Activated CD8-positive, alpha-beta T cell treated with anti-CD3 and anti-CD28 coated beads for 36 hours (primary cell): ENCODE measurements around the gene MAP4K4. TPM values are rescaled to one million over a fixed set of nuclear protein-coding genes. Genes with fewer than 3 reads are reported as not detected.

Experiments used
- ATAC-seq: fragments of 200-7000 bp; cut with Tn5 transposase; one replicate; pipeline ENCODE4 v1.10.0; 2021; ENCODE audit warnings: mild to moderate bottlenecking, moderate library complexity
- CTCF ChIA-PET: fragments of 350-600 bp; sonication (Branson Sonifier 250); formaldehyde crosslinking; loops from one replicate; lab custom pipeline; 2021; ENCODE audit warnings: antibody characterized with exemption; lab: Charles Lee
- POLR2A ChIA-PET: fragments of 350-600 bp; sonication (Branson Sonifier 250); formaldehyde crosslinking; loops from one replicate; lab custom pipeline; 2021; ENCODE audit warnings: antibody characterized with exemption; lab: Charles Lee
- DNase-seq: peaks from one replicate; pipeline ENCODE4 v3.0.0-alpha.2; 2020
- H3K27ac Mint-ChIP-seq: one replicate; pipeline ENCODE4 v1.8.0; 2021; ENCODE audit warnings: mild to moderate bottlenecking, mixed read lengths
- H3K27me3 Mint-ChIP-seq: one replicate; pipeline ENCODE4 v1.8.0; 2021; ENCODE audit warnings: mixed read lengths
- H3K36me3 Mint-ChIP-seq: one replicate; pipeline ENCODE4 v1.8.0; 2021; ENCODE audit warnings: low read depth, mixed read lengths
- H3K4me1 Mint-ChIP-seq: one replicate; pipeline ENCODE4 v1.8.0; 2021; ENCODE audit warnings: low read depth, mixed read lengths
- H3K4me3 Mint-ChIP-seq: one replicate; pipeline ENCODE4 v1.8.0; 2021; ENCODE audit warnings: mild to moderate bottlenecking, moderate library complexity, mixed read lengths
- H3K9me3 Mint-ChIP-seq: one replicate; pipeline ENCODE4 v1.8.0; 2021; ENCODE audit warnings: mixed read lengths
- intact Hi-C: fragments of 100-400 bp; cut with micrococcal nuclease; formaldehyde crosslinking; loops from one replicate; pipeline ENCODE4 v1.10.0; 2022
- total RNA-seq, 2 experiments: library from RNA; stranded (reverse); gene quantifications; one replicate each; pipeline ENCODE4 v1.2.3, GENCODE V29; 2021
- TF ChIP-seq, protein P1 (sequence below): fragments of 200-600 bp; IDR thresholded peaks from one replicate; pipeline ENCODE4 v1.8.0; 2022; ENCODE audit warnings: antibody characterized with exemption, mild to moderate bottlenecking

MAP4K4 gene
- total RNA-seq, 2 experiments from 2014 or later = 26.3 to 27.3 TPM

GRCh38 chr2:101706819-101707177, 9.3 kb downstream of the MAP4K4 start:
- CTCF ChIA-PET = interaction anchor here (1.1 to 1.2 kb wide), 2 partner anchors 52 to 64 kb away, joined by 3 to 4 read pairs; no protein-coding TSS in a partner anchor
- Mint-ChIP-seq H3K27ac (peak overlapping the region; percentile 40), H3K9me3 (no peaks in the 10 kb centered on the region), H3K27me3 (no peaks in the 10 kb centered on the region), H3K4me3 (peak overlapping the region; percentile 49), H3K4me1 (peaks cover 76% of the 10 kb centered on the region), H3K36me3 (peaks cover 17% of the 10 kb centered on the region)
- POLR2A ChIA-PET = interaction anchor here (2.6 kb wide), 1 partner anchor 10 kb away, joined by 17 read pairs; no protein-coding TSS in a partner anchor
- DNase-seq (peak; percentile 36), ATAC-seq (peak; percentile 37)
- intact Hi-C loops = loop anchor here (5.0 kb wide), 1 partner anchor 36 kb away; no protein-coding TSS in a partner anchor
- TF ChIP-seq, protein P1, sequence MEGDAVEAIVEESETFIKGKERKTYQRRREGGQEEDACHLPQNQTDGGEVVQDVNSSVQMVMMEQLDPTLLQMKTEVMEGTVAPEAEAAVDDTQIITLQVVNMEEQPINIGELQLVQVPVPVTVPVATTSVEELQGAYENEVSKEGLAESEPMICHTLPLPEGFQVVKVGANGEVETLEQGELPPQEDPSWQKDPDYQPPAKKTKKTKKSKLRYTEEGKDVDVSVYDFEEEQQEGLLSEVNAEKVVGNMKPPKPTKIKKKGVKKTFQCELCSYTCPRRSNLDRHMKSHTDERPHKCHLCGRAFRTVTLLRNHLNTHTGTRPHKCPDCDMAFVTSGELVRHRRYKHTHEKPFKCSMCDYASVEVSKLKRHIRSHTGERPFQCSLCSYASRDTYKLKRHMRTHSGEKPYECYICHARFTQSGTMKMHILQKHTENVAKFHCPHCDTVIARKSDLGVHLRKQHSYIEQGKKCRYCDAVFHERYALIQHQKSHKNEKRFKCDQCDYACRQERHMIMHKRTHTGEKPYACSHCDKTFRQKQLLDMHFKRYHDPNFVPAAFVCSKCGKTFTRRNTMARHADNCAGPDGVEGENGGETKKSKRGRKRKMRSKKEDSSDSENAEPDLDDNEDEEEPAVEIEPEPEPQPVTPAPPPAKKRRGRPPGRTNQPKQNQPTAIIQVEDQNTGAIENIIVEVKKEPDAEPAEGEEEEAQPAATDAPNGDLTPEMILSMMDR = no peak

DNA sequence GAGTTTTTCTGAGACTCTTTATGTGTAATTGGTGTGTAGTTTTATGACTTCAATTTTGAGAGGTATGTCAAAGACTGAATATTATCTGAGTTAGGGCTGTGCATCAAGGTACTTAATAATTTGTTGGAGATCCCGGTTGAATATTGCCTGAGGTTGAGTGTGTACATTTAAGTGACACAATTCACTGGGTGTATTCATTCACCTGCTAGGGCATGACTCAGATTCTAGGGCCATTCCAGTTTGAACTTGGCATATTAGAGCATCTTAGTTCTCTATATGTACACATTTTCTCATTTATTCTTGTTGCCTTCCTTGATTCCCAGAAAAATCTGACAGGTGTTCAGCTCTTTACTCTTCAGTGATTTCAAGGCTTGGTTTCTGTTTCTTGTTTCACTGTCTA, 12.5 kb downstream of the MAP4K4 start:
- no peak overlapping the region for H3K4me3 Mint-ChIP-seq
- POLR2A ChIA-PET = interaction anchor here (0.7 to 2.4 kb wide), 3 partner anchors 9 to 119 kb away, joined by 3 to 10 read pairs (median 3); no protein-coding TSS in a partner anchor
- DNase-seq (no peak), ATAC-seq (no peak)
- TF ChIP-seq, protein P1 = no peak
- H3K27ac Mint-ChIP-seq = peak overlapping the region; percentile 65
- no peaks in the 10 kb centered on the region for H3K36me3 Mint-ChIP-seq
- H3K27me3 Mint-ChIP-seq = no peaks in the 10 kb centered on the region
- H3K9me3 Mint-ChIP-seq = no peaks in the 10 kb centered on the region
- CTCF ChIA-PET = interaction anchor here (1.0 to 2.7 kb wide), 6 partner anchors 8 to 122 kb away, joined by 3 to 11 read pairs (median 6); no protein-coding TSS in a partner anchor
- peaks cover 64% of the 10 kb centered on the region for H3K4me1 Mint-ChIP-seq
- intact Hi-C loops = loop anchor here (10.0 kb wide), 1 partner anchor 375 kb away; no protein-coding TSS in a partner anchor

DNA sequence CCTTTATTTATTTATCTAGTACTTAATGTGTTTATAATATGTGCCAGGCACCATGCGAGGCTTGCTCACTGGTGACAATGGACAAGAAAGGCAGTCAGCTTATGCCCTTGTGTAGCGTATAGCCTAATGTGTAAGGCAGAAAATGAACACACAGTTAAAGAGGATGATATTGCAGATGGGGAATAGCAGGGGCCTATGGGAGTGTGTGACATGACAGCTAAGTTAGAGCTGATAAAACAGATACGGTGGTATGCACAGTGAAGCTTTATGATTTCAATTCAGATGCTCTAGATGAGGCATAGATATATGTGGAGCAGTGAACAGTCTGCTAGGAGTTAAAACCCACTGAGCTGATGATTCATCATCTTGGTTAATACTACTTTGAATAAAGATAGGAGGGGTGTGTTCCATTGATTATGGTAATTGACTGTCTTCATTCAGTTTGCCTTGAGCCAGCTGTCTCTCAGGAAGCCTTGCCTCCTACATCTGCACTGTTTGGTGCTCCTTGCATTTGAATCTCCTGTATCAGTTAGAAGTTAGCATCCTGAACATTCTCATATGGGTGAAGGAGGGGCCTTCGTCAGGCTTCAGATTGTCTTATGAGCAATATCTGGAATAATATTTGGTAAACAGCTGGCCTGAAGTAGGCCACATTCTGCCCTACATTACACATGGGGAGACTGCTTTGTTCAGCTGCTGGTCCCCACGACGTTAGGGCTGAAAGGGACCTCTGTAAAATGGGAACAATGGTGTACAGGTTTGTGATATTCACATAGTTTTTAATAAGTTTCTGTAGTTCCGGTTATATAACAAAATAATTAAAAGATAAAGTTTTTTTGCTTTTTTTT, 13.2 kb downstream of the MAP4K4 start:
- H3K4me1 Mint-ChIP-seq = peaks cover 62% of the 10 kb centered on the region
- peak overlapping the region; percentile 65 for H3K27ac Mint-ChIP-seq
- TF ChIP-seq, protein P1 = no peak
- peaks cover 1% of the 10 kb centered on the region for H3K36me3 Mint-ChIP-seq
- peak; percentile 90 for ATAC-seq
- H3K9me3 Mint-ChIP-seq = no peaks in the 10 kb centered on the region
- ChIA-PET POLR2A (interaction anchor here (0.9 to 2.4 kb wide), 4 partner anchors 9 to 236 kb away, joined by 3 to 10 read pairs (median 4); partner anchors contain the start of gene RFX8), CTCF (interaction anchor here (0.7 to 2.7 kb wide), 9 partner anchors 8 to 121 kb away, joined by 3 to 11 read pairs (median 4); no protein-coding TSS in a partner anchor)
- intact Hi-C loops = loop anchor here (10.0 kb wide), 1 partner anchor 374 kb away; no protein-coding TSS in a partner anchor
- H3K4me3 Mint-ChIP-seq = peak overlapping the region; percentile 3
- H3K27me3 Mint-ChIP-seq = no peaks in the 10 kb centered on the region
- no peak for DNase-seq

DNA sequence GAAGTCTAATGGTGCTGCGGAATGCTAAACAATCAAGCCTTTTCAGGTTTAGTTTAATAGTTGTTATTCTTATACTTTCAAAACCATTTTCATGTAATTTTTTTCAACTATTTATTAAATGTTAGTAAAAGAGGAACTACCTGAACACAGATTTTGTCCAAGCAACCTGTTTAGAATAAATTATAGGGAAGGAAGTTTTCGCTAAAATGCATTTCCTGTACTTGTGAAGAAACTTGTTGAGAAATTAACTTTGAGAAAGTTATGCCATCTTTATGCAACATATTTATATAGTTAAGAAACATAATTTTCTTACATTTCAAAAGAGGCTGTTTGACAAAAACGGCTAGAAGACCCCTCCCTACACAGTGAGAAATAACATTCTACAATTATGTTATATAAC, 16.6 kb downstream of the MAP4K4 start:
- TF ChIP-seq, protein P1 = no peak
- no peak for DNase-seq
- Mint-ChIP-seq H3K4me3 (no peak overlapping the region), H3K9me3 (no peaks in the 10 kb centered on the region), H3K4me1 (peaks cover 64% of the 10 kb centered on the region), H3K36me3 (peaks cover 10% of the 10 kb centered on the region), H3K27me3 (no peaks in the 10 kb centered on the region), H3K27ac (peak overlapping the region; percentile 59)
- POLR2A ChIA-PET = interaction anchor here (1.1 kb wide), 1 partner anchor 31 kb away, joined by 4 read pairs; no protein-coding TSS in a partner anchor
- intact Hi-C loops = loop anchor here (10.0 kb wide), 1 partner anchor 371 kb away; no protein-coding TSS in a partner anchor
- ATAC-seq = no peak
- CTCF ChIA-PET = interaction anchor here (1.6 kb wide), 1 partner anchor 17 kb away, joined by 4 read pairs; no protein-coding TSS in a partner anchor
